Endothelial cell of umbilical vein (primary cell): ENCODE measurements around the gene EIF4A3.

Experiments
- POLR2A ChIP-seq: IDR thresholded peaks from 2 replicates; pipeline ENCODE4 v1.6.1; 2012; ENCODE audit warnings: low read depth, mild to moderate bottlenecking, control low read depth, low read length
- TF ChIP-seq, protein P1 (sequence below), 2 donors: IDR thresholded peaks; 1 replicate in 1 of 2; 2 replicates in 1 of 2; pipeline ENCODE4 v1.5.1; 2011; ENCODE audit warnings: low read length in 2 of 2, mild to moderate bottlenecking in 2 of 2, moderate library complexity in 2 of 2, control low read depth in 1 of 2, inconsistent platforms in 1 of 2, low read depth in 1 of 2; ENCODE audit not compliant: insufficient read depth in 1 of 2; ENCODE audit errors: extremely low read depth in 1 of 2

DNA sequence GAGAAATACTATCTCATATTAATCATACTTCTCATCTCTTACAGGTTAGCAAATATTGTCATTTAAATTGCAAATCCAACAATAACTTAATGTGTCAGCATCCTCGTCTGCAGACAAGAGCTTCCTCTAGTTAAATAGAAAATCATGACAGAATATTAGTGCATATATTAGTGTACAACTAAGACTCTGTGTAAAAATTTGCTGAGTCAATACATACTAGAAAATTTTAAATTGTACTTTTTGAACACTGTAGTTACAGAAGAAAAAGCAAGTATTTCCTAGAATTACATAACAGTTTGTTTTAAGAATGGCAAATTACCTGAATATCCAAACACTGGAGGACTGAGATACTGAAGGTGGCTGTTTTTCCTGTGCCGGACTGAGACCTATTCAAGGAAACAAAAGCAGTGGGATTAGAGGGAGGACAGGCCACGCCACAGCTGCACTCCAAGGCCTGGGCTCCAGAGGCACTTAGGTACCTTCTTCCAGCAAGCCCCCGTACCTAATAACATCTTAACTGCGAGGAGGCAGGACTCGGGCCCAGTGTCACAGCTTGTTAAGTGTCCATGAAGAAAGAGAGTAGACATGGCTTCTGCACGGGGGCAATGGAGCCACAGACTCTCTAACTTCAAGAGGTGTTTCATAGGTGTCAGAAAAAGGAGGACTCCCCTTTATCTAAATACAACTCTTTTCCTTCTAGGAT lies 5.3 kb downstream of the EIF4A3 start:
- TF ChIP-seq, protein P1, sequence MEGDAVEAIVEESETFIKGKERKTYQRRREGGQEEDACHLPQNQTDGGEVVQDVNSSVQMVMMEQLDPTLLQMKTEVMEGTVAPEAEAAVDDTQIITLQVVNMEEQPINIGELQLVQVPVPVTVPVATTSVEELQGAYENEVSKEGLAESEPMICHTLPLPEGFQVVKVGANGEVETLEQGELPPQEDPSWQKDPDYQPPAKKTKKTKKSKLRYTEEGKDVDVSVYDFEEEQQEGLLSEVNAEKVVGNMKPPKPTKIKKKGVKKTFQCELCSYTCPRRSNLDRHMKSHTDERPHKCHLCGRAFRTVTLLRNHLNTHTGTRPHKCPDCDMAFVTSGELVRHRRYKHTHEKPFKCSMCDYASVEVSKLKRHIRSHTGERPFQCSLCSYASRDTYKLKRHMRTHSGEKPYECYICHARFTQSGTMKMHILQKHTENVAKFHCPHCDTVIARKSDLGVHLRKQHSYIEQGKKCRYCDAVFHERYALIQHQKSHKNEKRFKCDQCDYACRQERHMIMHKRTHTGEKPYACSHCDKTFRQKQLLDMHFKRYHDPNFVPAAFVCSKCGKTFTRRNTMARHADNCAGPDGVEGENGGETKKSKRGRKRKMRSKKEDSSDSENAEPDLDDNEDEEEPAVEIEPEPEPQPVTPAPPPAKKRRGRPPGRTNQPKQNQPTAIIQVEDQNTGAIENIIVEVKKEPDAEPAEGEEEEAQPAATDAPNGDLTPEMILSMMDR (IDR thresholded peaks at IDR 0.05; ENCODE audit: extremely low read depth in 1 of 2, insufficient read depth in 1 of 2, low read depth in 1 of 2, low read length in 2 of 2) = no peak
- TF ChIP-seq POLR2A = no peak
